KBM-7 (cell line): Measurements from ENCODE around the gene CSHL1.
"Not testable (repeated sequence)": the region's sequence is repeated elsewhere in the genome, so short reads cannot be mapped to it uniquely, and the experiment has no call there.

Experiments used
- DNase-seq: peaks from one replicate; pipeline ENCODE4 v3.0.0-alpha.2; 2015
- in situ Hi-C: fragments of 300-500 bp; cut with MboI; formaldehyde crosslinking; loops from 2 replicates; pipeline ENCODE4 v1.14.3; 2020; ENCODE audit warnings: low sequenced_read_pairs, low pct_unique_long_range_greater_than_20kb, mixed read lengths

CSHL1 gene

DNA sequence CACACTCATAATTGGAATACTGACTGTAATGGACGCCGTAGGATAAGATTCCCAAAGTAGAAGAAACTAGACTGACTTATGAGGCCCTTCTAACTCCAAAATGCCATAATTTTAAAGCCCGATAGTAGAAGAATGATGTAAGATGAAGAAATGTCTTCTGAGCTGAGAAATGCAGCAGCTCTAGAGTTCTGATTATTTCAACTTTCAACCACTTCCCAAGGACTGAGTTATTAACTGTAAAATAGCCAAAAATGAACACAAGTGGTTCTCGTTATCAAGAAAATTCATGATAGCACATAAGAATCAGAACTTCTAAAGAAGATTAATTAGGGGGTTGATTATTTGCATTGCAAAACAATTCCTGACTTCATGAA lies 40.8 kb downstream of the CSHL1 start:
- in situ Hi-C loops, DNase-seq: not testable (repeated sequence)

DNA sequence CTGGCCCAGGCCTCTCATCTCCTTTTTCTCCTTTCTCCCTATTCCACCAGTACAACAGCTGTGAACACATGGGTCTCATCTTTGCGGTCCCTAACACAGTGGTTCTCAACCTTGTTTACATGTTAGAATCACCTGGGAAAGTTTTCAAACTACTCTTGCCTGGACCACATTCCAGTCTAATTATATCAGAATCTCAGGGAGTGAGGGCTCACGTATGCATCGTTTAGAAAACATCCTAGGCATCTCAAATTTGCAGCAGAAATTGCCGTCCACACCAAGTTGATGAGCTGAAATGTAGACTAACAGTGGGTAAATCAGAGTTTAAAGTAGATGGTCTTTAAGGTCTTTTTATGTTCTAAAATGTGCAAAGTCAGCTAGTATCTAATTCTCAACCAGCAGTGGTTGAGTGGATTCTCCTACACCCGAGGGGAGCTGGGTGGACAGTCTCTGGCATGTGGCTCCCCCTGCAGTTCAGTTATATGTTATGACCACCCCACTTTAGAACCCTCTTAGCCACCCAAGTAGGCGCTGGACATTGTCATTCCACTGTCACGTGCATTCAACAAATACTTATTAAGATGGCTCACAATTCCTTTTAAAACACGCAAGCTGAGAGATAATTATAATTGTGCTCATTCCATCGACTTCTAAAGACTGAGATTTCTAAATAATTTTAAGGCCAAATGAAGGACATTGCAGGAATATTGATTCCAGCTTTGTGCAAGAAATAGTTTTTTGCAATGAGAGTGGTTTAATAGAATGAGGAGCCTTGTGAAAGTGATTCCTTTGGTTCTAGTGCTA lies 41.4 kb downstream of the CSHL1 start:
- in situ Hi-C loops, DNase-seq: not testable (repeated sequence)

DNA sequence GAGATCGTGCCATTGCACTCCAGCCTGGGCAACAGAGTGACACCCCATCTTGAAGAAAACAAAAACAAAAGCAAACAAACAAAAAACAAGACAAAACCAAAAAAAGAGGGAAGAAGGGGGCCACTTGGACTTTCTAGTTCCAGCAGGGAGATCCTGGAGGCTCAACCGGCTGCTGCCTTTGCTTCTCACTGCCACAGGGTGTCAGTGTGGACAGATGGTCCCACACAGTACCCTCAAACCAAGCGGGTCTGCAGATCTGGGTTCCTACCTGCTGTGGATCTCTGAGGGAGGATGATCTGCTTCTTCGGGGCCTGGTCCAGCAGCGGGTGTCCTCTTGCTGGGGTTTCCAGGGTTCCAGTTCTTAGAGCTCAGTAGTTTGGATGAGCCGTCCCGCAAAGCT lies 44.4 kb downstream of the CSHL1 start:
- DNase-seq, in situ Hi-C loops: not testable (repeated sequence)
